Ovary (tissue), 9 donors: Measurements from ENCODE around the gene TP53TG5. TPM values are rescaled to one million over a fixed set of nuclear protein-coding genes. Genes with fewer than 3 reads are reported as not detected.

Experiments
- DNase-seq, 5 donors: peaks; one replicate each; pipeline ENCODE4 v3.0.0-alpha.2; 2019 to 2020
- H3K27ac ChIP-seq, 2 donors: fragments of 200-600 bp; one replicate each; pipeline versions ENCODE4 v1.5.1 to v1.8.0; 2019 to 2022
- H3K27me3 ChIP-seq: fragments of 200-600 bp; one replicate; pipeline ENCODE4 v1.8.0; 2022
- H3K36me3 ChIP-seq: fragments of 200-600 bp; sonication (generic); one replicate; pipeline ENCODE4 v1.5.1; 2019
- H3K4me1 ChIP-seq: one replicate; pipeline ENCODE4 v1.8.1; 2013; ENCODE audit warnings: mild to moderate bottlenecking, moderate library complexity; ENCODE audit not compliant: insufficient read depth
- H3K4me3 ChIP-seq: fragments of 200-600 bp; sonication (generic); one replicate; pipeline ENCODE4 v1.5.1; 2017
- H3K9me3 ChIP-seq, 2 donors: fragments of 200-600 bp in 1 of 2; sonication (generic) in 1 of 2; one replicate each; pipeline versions ENCODE4 v1.5.1 to v1.8.1; 2013 to 2019; ENCODE audit warnings: mild to moderate bottlenecking in 1 of 2, moderate library complexity in 1 of 2
- EP300 ChIP-seq: sonication (generic); formaldehyde crosslinking; IDR thresholded peaks from one replicate; pipeline ENCODE4 v1.6.1; 2017; ENCODE audit warnings: antibody characterized with exemption
- POLR2A ChIP-seq: fragments of 450-650 bp; IDR thresholded peaks from one replicate; pipeline ENCODE4 v1.6.1; 2017; ENCODE audit warnings: antibody characterized with exemption, mild to moderate bottlenecking, moderate library complexity
- WGBS, 3 donors: extraction: QIAGEN DNeasy Blood & Tissue Kit in 1 of 3; methylation state at CpG; one replicate each; pipeline versions ENCODE4 v1.1.5 to v1.1.7; 2013 to 2017; 5-methylcytosine and 5-hydroxymethylcytosine counted together
- intact Hi-C, 4 donors: fragments of 100-400 bp; cut with DNase I; formaldehyde crosslinking; loops; one replicate each; pipeline versions ENCODE4 v1.11.0 to v1.15.1; 2022 to 2023
- polyA plus RNA-seq, 2 donors: library from polyadenylated mRNA; stranded (reverse); fragments of 200-250 nt in 1 of 2; fragments of 350-450 nt in 1 of 2; fragmentation: Illumina TruSeq in 1 of 2; extraction: RNeasy Lipid Tissue Mini Kit (QIAGEN cat#74804) in 1 of 2; gene quantifications; one replicate each; pipeline ENCODE4 v1.2.3, GENCODE V29; 2013 to 2014
- total RNA-seq, 7 donors: library from RNA; depleted of rRNA in 2 of 7; stranded (reverse); fragments of >200 nt in 2 of 7; fragmentation: NEBNext Ultra II Directional in 3 of 7; extraction: Animal tissue kit (Norgen Biotek cat#: 25700) in 3 of 7; gene quantifications; one replicate each; pipeline versions ENCODE4 v1.1.0 to v1.2.4, GENCODE V29; 2016 to 2023
- TF ChIP-seq, protein P1 (sequence below), 3 donors: fragments of 450-650 bp in 2 of 3; fragments of 200-600 bp in 1 of 3; IDR thresholded peaks; one replicate each; pipeline versions ENCODE4 v1.5.1 to v1.8.0; 2016 to 2022; ENCODE audit warnings: antibody characterized with exemption in 3 of 3, mild to moderate bottlenecking in 1 of 3
- donor health status: DM: no; HTN: no; CAD: no; lungs with moderate emphysema.
- donor health status: DM: no; HTN: no; CAD: no.
- donor health status: Bipolar disorder and iron deficiency.
- donor health status: DM: yes; HTN: yes; CAD: no.
- donor health status: DM: no; HTN: no; CAD: no.
- donor health status: DM: yes; HTN: yes; CAD: no.

TP53TG5 gene
- total and polyA plus RNA-seq, 9 donors, result 0.02 to 0.89 (median 0.42) TPM; not detected in 6

- Histone ChIP-seq H3K36me3 (no peaks in the 10 kb centered on the region), H3K4me3 (no peak overlapping the region), H3K9me3 (no peaks in the 10 kb centered on the region), H3K4me1 (peaks cover 4% of the 10 kb centered on the region), H3K27ac (peak overlapping the region; percentile 28 to 49), H3K27me3 (no peaks in the 10 kb centered on the region)
- TF ChIP-seq EP300 (peak; percentile 85), POLR2A (no peak)
- intact Hi-C loops, result no loop called here
- DNase-seq, result peak in 1 of 5 donors; percentile 50
- 37 to 52% (median 44%) methylated on average over 7 of the region's 7 CpGs for WGBS, 3 donors
Observed at GRCh38 chr20:45359069-45359405, 19.1 kb downstream of the TP53TG5 start.

GRCh38 chr20:45358282-45359068 is 19.6 kb downstream of the TP53TG5 start:
- TF ChIP-seq EP300, result peak; percentile 79
- TF ChIP-seq, protein P1, sequence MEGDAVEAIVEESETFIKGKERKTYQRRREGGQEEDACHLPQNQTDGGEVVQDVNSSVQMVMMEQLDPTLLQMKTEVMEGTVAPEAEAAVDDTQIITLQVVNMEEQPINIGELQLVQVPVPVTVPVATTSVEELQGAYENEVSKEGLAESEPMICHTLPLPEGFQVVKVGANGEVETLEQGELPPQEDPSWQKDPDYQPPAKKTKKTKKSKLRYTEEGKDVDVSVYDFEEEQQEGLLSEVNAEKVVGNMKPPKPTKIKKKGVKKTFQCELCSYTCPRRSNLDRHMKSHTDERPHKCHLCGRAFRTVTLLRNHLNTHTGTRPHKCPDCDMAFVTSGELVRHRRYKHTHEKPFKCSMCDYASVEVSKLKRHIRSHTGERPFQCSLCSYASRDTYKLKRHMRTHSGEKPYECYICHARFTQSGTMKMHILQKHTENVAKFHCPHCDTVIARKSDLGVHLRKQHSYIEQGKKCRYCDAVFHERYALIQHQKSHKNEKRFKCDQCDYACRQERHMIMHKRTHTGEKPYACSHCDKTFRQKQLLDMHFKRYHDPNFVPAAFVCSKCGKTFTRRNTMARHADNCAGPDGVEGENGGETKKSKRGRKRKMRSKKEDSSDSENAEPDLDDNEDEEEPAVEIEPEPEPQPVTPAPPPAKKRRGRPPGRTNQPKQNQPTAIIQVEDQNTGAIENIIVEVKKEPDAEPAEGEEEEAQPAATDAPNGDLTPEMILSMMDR (IDR thresholded peaks at IDR 0.05), result no peak
- Histone ChIP-seq H3K27ac (peak overlapping the region; percentile 28 to 49), H3K27me3 (no peaks in the 10 kb centered on the region), H3K9me3 (no peaks in the 10 kb centered on the region), H3K4me3 (no peak overlapping the region), H3K4me1 (peaks cover 3% of the 10 kb centered on the region), H3K36me3 (no peaks in the 10 kb centered on the region)
- DNase-seq, result peak; percentile 72 to 93 (median 85)
- intact Hi-C loops, result no loop called here
- WGBS, 3 donors, result 9 to 13% (median 9%) methylated on average over 10 of the region's 10 CpGs

DNA sequence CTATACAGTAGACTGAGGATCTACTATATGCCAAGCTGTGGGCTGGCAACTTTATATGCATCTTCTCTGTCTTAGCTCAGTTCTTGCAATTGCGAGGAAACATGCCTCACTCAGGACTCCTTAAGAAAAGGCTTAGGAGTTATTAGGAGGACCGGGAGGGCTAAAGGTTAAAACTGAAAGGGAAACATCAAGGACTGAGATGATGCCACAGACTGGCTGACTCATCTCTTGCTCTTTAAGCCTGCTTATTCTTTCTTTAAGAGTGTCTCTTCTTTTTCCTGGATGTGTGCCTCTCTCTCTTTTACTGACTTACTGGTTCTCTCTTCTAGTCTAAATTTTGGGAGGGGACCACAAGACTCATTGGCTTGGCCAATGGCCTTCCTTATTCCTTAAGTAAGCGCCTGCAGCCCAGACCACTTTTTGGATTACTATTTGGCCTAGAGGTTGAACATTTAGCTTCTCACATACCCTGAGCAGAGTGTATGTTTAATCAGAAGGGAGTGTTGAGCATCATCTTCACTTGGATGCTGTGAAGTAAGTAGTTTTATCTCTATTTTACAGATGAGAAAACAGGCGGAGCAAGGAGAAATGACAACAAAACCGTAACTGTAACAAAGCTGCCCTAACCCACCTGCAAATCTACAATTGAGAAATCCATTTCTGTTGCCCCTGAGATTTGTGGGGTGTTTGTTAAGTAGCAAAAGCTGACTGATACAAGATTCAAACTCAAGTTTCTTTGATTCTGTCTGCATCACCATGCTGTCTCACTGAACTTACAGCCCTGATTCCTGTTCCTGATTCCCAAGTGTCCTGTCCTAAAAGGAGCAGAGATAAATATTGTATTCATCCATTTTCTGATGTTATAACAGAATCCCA is 22.7 kb downstream of the TP53TG5 start:
- Histone ChIP-seq H3K27me3 (no peaks in the 10 kb centered on the region), H3K4me1 (peaks cover 3% of the 10 kb centered on the region), H3K9me3 (no peaks in the 10 kb centered on the region), H3K36me3 (no peaks in the 10 kb centered on the region), H3K27ac (no peak overlapping the region), H3K4me3 (no peak overlapping the region)
- no peak for DNase-seq
- TF ChIP-seq, protein P1 (IDR thresholded peaks at IDR 0.05), result no peak
- TF ChIP-seq EP300 (no peak), POLR2A (no peak)
- intact Hi-C loops, result no loop called here
- WGBS, 3 donors, result 65 to 75% (median 67%) methylated on average over 5 of the region's 5 CpGs

DNA sequence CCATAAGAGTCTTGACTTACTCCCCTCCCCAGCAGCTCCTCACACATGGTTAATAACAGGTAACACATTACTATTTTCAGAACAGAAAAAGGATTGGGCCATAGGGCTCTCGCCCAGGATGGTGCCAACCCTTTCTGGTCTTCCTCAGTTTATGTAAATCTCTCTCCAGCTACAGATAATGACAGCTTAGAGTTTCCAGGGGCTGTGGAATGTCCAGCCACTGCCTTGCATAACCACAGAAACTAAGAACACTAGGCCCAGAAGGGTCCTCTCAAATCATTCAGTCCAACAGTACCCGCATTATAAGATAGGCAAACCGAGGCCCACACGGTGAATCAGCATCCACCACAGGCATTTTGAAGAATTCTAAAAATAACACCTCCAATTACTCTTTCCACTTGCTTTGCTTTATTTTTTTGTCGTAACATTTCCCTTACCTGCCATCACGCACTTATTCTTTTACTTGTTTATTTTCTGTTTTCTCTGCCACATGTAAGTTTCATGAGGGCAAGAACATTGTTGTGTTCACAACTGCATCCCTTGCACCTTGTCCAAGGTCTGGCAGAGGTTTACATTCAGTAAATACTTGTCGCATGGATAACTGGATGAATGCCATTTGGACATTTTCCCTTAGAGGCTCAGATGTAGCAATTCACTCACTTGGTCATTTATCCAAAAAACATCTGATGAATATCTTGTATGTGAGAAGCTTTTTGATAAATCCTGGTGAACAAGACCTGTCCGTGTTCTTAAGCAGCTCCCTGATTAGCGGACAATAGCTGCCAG is 23.5 kb downstream of the TP53TG5 start:
- TF ChIP-seq, protein P1 (IDR thresholded peaks at IDR 0.05), result no peak
- TF ChIP-seq EP300 (no peak), POLR2A (no peak)
- intact Hi-C loops, result no loop called here
- no peaks in the 10 kb centered on the region for H3K36me3 ChIP-seq
- no peak for DNase-seq
- WGBS, 3 donors, result 72 to 81% (median 72%) methylated on average over 9 of the region's 9 CpGs
- no peak overlapping the region for H3K4me3 ChIP-seq
- H3K4me1 ChIP-seq, result peaks cover 3% of the 10 kb centered on the region
- no peak overlapping the region for H3K27ac ChIP-seq
- H3K9me3 ChIP-seq, result no peaks in the 10 kb centered on the region
- H3K27me3 ChIP-seq, result no peaks in the 10 kb centered on the region
